DND-41 (cell line): ENCODE data around the gene NRN1.
"Not testable (repeated sequence)": the region's sequence is repeated elsewhere in the genome, so short reads cannot be mapped to it uniquely, and the experiment has no call there.

Experiments used
- ATAC-seq: fragments of 200-7000 bp; cut with Tn5 transposase; 3 replicates; pipeline ENCODE4 v1.9.1; 2021; ENCODE audit warnings: low read depth; ENCODE audit not compliant: insufficient read depth
- DNase-seq: peaks from one replicate; pipeline ENCODE4 v3.0.0-alpha.2; 2020
- H2AFZ ChIP-seq: 2 replicates; pipeline ENCODE4 v1.6.0; 2012; ENCODE audit warnings: low read depth, low read length
- H3K27ac ChIP-seq: 2 replicates; pipeline ENCODE4 v1.5.1; 2012; ENCODE audit warnings: low read length, inconsistent platforms
- H3K27me3 ChIP-seq: fragments of 200-600 bp; sonication (generic); 2 replicates; pipeline ENCODE4 v1.6.0; 2012; ENCODE audit warnings: low read length, mild to moderate bottlenecking, inconsistent platforms; ENCODE audit not compliant: insufficient read depth, poor library complexity
- H3K36me3 ChIP-seq: 2 replicates; pipeline ENCODE4 v1.5.1; 2012; ENCODE audit warnings: low read length, inconsistent platforms; ENCODE audit not compliant: insufficient read depth
- H3K4me1 ChIP-seq: 2 replicates; pipeline ENCODE4 v1.5.1; 2012; ENCODE audit warnings: mild to moderate bottlenecking, low read length; ENCODE audit not compliant: insufficient read depth
- H3K4me2 ChIP-seq: 2 replicates; pipeline ENCODE4 v1.6.0; 2012; ENCODE audit warnings: mild to moderate bottlenecking, moderate library complexity, low read length, inconsistent platforms; ENCODE audit not compliant: insufficient read depth
- H3K4me3 ChIP-seq, 2 experiments: fragments of 200-600 bp in 1 of 2; shearing (Covaris generic) in 1 of 2; 2 replicates each; pipeline ENCODE4 v1.5.1; 2012 to 2016; ENCODE audit warnings: inconsistent platforms in 2 of 2, low read length in 2 of 2, mild to moderate bottlenecking in 2 of 2, low read depth in 1 of 2, moderate library complexity in 1 of 2
- H3K79me2 ChIP-seq: 2 replicates; pipeline ENCODE4 v1.6.0; 2012; ENCODE audit warnings: low read length, inconsistent platforms; ENCODE audit not compliant: insufficient read depth
- H3K9ac ChIP-seq: 2 replicates; pipeline ENCODE4 v1.6.0; 2012; ENCODE audit warnings: low read depth, mild to moderate bottlenecking, inconsistent platforms, low read length, moderate library complexity
- H3K9me3 ChIP-seq: 2 replicates; pipeline ENCODE4 v1.5.1; 2012; ENCODE audit warnings: low read length, moderate library complexity, mild to moderate bottlenecking, inconsistent platforms; ENCODE audit not compliant: insufficient read depth, severe bottlenecking
- H4K20me1 ChIP-seq: 2 replicates; pipeline ENCODE4 v1.6.0; 2012; ENCODE audit warnings: low read length; ENCODE audit not compliant: insufficient read depth
- CTCF ChIP-seq: IDR thresholded peaks from 2 replicates; pipeline ENCODE4 v1.5.1; 2012; ENCODE audit warnings: borderline replicate concordance, low read length, moderate library complexity, mild to moderate bottlenecking; ENCODE audit not compliant: poor library complexity, severe bottlenecking; ENCODE audit errors: extremely low read depth
- EZH2 ChIP-seq: IDR thresholded peaks from 3 replicates; pipeline ENCODE4 v1.6.1; 2012; ENCODE audit warnings: borderline replicate concordance, low read depth, mild to moderate bottlenecking, moderate library complexity, low read length, inconsistent platforms; ENCODE audit not compliant: severe bottlenecking

The NRN1 gene

GRCh38 chr6:5979650-5980420 is 26.9 kb downstream of the NRN1 start:
- H3K27me3 ChIP-seq, result no peaks in the 10 kb centered on the region
- TF ChIP-seq CTCF (no peak), EZH2 (no peak)
- ATAC-seq (peak; percentile 37; the same call in 1 of the 3 replicates), DNase-seq (no peak)
- H4K20me1 ChIP-seq, result no peaks in the 10 kb centered on the region
- peaks cover 19% of the 10 kb centered on the region for H3K4me1 ChIP-seq
- no peaks in the 10 kb centered on the region for H3K79me2 ChIP-seq
- H3K4me3 ChIP-seq, result no peak overlapping the region
- H3K4me2 ChIP-seq, result no peak overlapping the region
- H3K9me3 ChIP-seq, result no peaks in the 10 kb centered on the region
- no peak overlapping the region for H3K27ac ChIP-seq
- H3K9ac ChIP-seq, result no peak overlapping the region
- no peak overlapping the region for H2AFZ ChIP-seq
- no peaks in the 10 kb centered on the region for H3K36me3 ChIP-seq

GRCh38 chr6:5976811-5977210 is 29.9 kb downstream of the NRN1 start:
- Histone ChIP-seq H3K27me3 (no peaks in the 10 kb centered on the region), H3K9ac (no peak overlapping the region), H3K9me3 (no peaks in the 10 kb centered on the region), H3K27ac (no peak overlapping the region), H4K20me1 (no peaks in the 10 kb centered on the region), H2AFZ (no peak overlapping the region), H3K4me2 (no peak overlapping the region), H3K4me1 (peaks cover 14% of the 10 kb centered on the region), H3K4me3 (no peak overlapping the region), H3K79me2 (no peaks in the 10 kb centered on the region), H3K36me3 (no peaks in the 10 kb centered on the region)
- TF ChIP-seq EZH2 (no peak), CTCF (no peak)
- no peak for DNase-seq
- ATAC-seq, result no peak

GRCh38 chr6:5968817-5969734 is 37.6 kb downstream of the NRN1 start:
- H3K4me1 ChIP-seq, result no peaks in the 10 kb centered on the region
- no peak overlapping the region for H3K4me3 ChIP-seq
- H3K79me2 ChIP-seq, result no peaks in the 10 kb centered on the region
- no peaks in the 10 kb centered on the region for H3K9me3 ChIP-seq
- H3K9ac ChIP-seq, result no peak overlapping the region
- H3K27ac ChIP-seq, result no peak overlapping the region
- H3K36me3 ChIP-seq, result no peaks in the 10 kb centered on the region
- H3K27me3 ChIP-seq, result no peaks in the 10 kb centered on the region
- DNase-seq, result no peak
- no peak for TF ChIP-seq CTCF
- no peak for TF ChIP-seq EZH2
- ATAC-seq, result no peak
- no peaks in the 10 kb centered on the region for H4K20me1 ChIP-seq
- no peak overlapping the region for H3K4me2 ChIP-seq
- no peak overlapping the region for H2AFZ ChIP-seq

DNA sequence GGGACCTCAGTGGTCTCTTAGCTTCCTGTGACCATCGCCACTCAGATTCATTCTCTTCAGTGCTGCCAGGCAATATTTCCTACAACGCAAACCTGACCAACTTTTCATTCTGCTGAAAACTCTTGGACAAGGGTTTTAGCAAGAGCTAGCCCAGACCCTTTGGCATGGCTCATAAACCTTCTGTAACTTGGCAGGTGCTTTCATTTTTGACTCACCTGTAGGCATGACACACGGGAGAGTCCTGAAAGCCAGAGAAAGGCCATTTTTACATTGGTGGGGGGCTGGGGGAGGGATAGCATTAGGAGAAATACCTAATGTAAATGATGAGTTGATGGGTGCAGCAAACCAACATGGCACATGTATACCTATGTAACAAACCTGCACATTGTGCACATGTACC is 38.7 kb downstream of the NRN1 start:
- not testable (repeated sequence) for ATAC-seq, H3K4me2 ChIP-seq, H2AFZ ChIP-seq

More for the DNA sequence above, 38.7 kb downstream of the NRN1 start:
- H4K20me1 ChIP-seq, H3K9ac ChIP-seq, H3K36me3 ChIP-seq, H3K79me2 ChIP-seq, H3K27ac ChIP-seq, DNase-seq, H3K4me3 ChIP-seq, H3K4me1 ChIP-seq, H3K9me3 ChIP-seq, H3K27me3 ChIP-seq: not testable (repeated sequence)
